ENCODE data around the gene AP2B1.

The AP2B1 gene

GRCh38 chr17:35773679-35774425, 186.7 kb downstream of the AP2B1 start:
- DNase-seq (ENCODE audit: low spot score): no peak

- no peak for DNase-seq (ENCODE audit: low spot score)
Measured at GRCh38 chr17:35774499-35774898, 187.4 kb downstream of the AP2B1 start.

DNA sequence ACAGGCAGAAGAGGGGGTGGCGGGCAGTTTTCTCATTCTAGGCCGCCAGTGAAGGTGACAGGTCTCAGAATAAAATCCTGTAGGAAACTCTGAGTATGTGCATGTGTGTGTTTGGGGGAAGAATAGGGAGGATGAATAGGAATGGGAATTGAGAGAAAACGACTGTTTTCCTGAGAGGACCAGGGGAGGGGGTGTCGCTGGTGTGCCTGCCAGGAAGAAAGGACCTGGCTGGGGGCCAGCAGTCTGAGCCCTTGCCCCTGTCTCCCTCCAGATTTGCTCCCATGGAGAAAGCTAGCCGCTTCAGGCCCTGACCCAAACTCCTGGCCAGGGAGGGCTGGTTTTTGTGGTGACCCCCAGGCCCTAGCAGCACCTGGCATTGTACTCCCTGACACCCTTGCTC, 187.9 kb downstream of the AP2B1 start:
- no peak for DNase-seq (ENCODE audit: low spot score)

DNA sequence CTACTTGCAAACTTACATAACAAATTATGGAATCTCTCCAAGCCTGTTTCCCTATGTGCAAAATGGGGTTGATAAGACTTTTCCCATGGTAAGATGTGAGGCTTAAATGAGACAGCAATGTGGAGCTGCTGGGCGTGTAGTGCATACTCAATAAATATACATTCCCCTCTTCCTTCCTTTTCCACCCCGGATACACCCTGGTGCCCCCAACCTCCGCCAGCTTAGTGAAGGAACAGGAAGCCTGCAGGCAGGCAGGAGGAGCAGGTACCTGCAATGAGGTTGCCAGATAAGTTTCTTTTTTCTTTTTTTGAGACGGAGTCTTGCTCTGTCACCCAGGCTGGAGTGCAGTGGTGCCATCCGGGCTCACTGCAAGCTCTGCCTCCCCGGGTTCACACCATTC, 188.5 kb downstream of the AP2B1 start:
- no peak for DNase-seq (ENCODE audit: low spot score)

Data from CD4-positive, alpha-beta T cell treated with Interleukin-15 for 4 hours (primary cell).